Endodermal cell (in vitro differentiated cells): ENCODE data around the gene ATP5F1B. TPM values are rescaled to one million over a fixed set of nuclear protein-coding genes. Genes with fewer than 3 reads are reported as not detected.

ENCODE experiments used
- DNase-seq: peaks from one replicate; pipeline ENCODE4 v3.0.0-alpha.2; 2017
- H3K27ac ChIP-seq: 2 replicates; pipeline ENCODE4 v1.5.1; 2013; ENCODE audit warnings: mild to moderate bottlenecking, low read depth, low read length, moderate library complexity
- H3K27me3 ChIP-seq: 2 replicates; pipeline ENCODE4 v1.6.1; 2013; ENCODE audit warnings: mild to moderate bottlenecking, low read length, moderate library complexity; ENCODE audit not compliant: insufficient read depth, control insufficient read depth, poor library complexity, severe bottlenecking
- H3K36me3 ChIP-seq: 2 replicates; pipeline ENCODE4 v1.7.0; 2013; ENCODE audit warnings: mild to moderate bottlenecking, low read length, moderate library complexity; ENCODE audit not compliant: control insufficient read depth, insufficient read depth
- H3K4me1 ChIP-seq: one replicate; pipeline ENCODE4 v1.7.0; 2013; ENCODE audit warnings: low read length; ENCODE audit not compliant: control insufficient read depth, insufficient read depth
- H3K4me3 ChIP-seq: 2 replicates; pipeline ENCODE4 v1.5.1; 2013; ENCODE audit warnings: mild to moderate bottlenecking, low read length, moderate library complexity
- H3K9ac ChIP-seq: 2 replicates; pipeline ENCODE4 v1.6.1; 2013; ENCODE audit warnings: mild to moderate bottlenecking, low read length, moderate library complexity; ENCODE audit not compliant: poor library complexity, severe bottlenecking; ENCODE audit errors: extremely low read depth
- H3K9me3 ChIP-seq: 2 replicates; pipeline ENCODE4 v1.6.1; 2013; ENCODE audit warnings: mild to moderate bottlenecking, low read length, moderate library complexity; ENCODE audit not compliant: control insufficient read depth
- H3K27ac Mint-ChIP-seq: 2 replicates; pipeline ENCODE4 v1.8.0; 2020; ENCODE audit warnings: mixed read lengths
- H3K27me3 Mint-ChIP-seq: 2 replicates; pipeline ENCODE4 v1.8.0; 2021; ENCODE audit warnings: mild to moderate bottlenecking, mixed read lengths; ENCODE audit not compliant: insufficient read depth
- H3K36me3 Mint-ChIP-seq: 2 replicates; pipeline ENCODE4 v1.8.0; 2020; ENCODE audit warnings: low read depth, mixed read lengths
- H3K4me1 Mint-ChIP-seq: 2 replicates; pipeline ENCODE4 v1.8.0; 2020; ENCODE audit warnings: mixed read lengths
- H3K4me3 Mint-ChIP-seq: 2 replicates; pipeline ENCODE4 v1.8.0; 2020; ENCODE audit warnings: mild to moderate bottlenecking, moderate library complexity, mixed read lengths
- H3K9me3 Mint-ChIP-seq: 2 replicates; pipeline ENCODE4 v1.8.0; 2020; ENCODE audit warnings: mild to moderate bottlenecking, mixed read lengths
- CTCF ChIP-seq: fragments of 200-600 bp; sonication (generic); conservative IDR thresholded peaks from 2 replicates; pipeline ENCODE4 v1.5.0; 2021; ENCODE audit warnings: antibody characterized with exemption, mild to moderate bottlenecking
- WGBS, 2 experiments: methylation state at CpG; one replicate each; pipeline versions ENCODE4 v1.1.5 to v1.1.7; 2013; ENCODE audit warnings: missing lambda C conversion rate in 2 of 2, mixed read lengths in 1 of 2; ENCODE audit not compliant: insufficient coverage in 1 of 2, insufficient read length in 1 of 2; 5-methylcytosine and 5-hydroxymethylcytosine counted together
- total RNA-seq, 2 donors: library from RNA; stranded (reverse); fragmentation: NEBNext Ultra II Directional in 1 of 2; extraction: Animal tissue kit (Norgen Biotek cat#: 25700) in 1 of 2; gene quantifications; 2 replicates in 1 of 2; 3 replicates in 1 of 2; pipeline ENCODE4 v1.2.1, GENCODE V29; 2021

ATP5F1B gene
- total RNA-seq, 2 donors from 2014 or later = 653 to 681 TPM

- Histone ChIP-seq H3K4me3 (peak overlapping the region; percentile 98), H3K27me3 (no peaks in the 10 kb centered on the region), H3K36me3 (peaks cover 30% of the 10 kb centered on the region), H3K4me1 (peaks cover 10% of the 10 kb centered on the region), H3K9ac (peak overlapping the region; percentile 70), H3K9me3 (no peaks in the 10 kb centered on the region), H3K27ac (peak overlapping the region; percentile 66)
- peak overlapping the region; percentile 100 for H3K27ac Mint-ChIP-seq
- DNase-seq = peak; percentile 95
- WGBS, 2 experiments = 0 to 2% methylated on average over 6 to 47 of the region's 47 CpGs
- H3K27me3 Mint-ChIP-seq = no peaks in the 10 kb centered on the region
- no peaks in the 10 kb centered on the region for H3K9me3 Mint-ChIP-seq
- H3K4me3 Mint-ChIP-seq = peak overlapping the region; percentile 92
- peak; percentile 66 for TF ChIP-seq CTCF
- peaks cover 28% of the 10 kb centered on the region for H3K36me3 Mint-ChIP-seq
- H3K4me1 Mint-ChIP-seq = peaks cover 50% of the 10 kb centered on the region
These were observed 10.7 kb downstream of the ATP5F1B start for GRCh38 chr12:56634837-56635791.

GRCh38 chr12:56634242-56634836 is 11.4 kb downstream of the ATP5F1B start:
- peak overlapping the region; percentile 96 for H3K27ac Mint-ChIP-seq
- peaks cover 20% of the 10 kb centered on the region for H3K36me3 Mint-ChIP-seq
- no peaks in the 10 kb centered on the region for H3K27me3 Mint-ChIP-seq
- peak overlapping the region; percentile 98 for H3K4me3 ChIP-seq
- DNase-seq = peak; percentile 96
- H3K9me3 ChIP-seq = no peaks in the 10 kb centered on the region
- peaks cover 22% of the 10 kb centered on the region for H3K36me3 ChIP-seq
- peaks cover 10% of the 10 kb centered on the region for H3K4me1 ChIP-seq
- WGBS, 2 experiments = 0% methylated on average over 5 to 27 of the region's 27 CpGs
- H3K27ac ChIP-seq = peak overlapping the region; percentile 60
- H3K4me3 Mint-ChIP-seq = peak overlapping the region; percentile 92
- H3K9ac ChIP-seq = peak overlapping the region; percentile 70
- H3K4me1 Mint-ChIP-seq = peaks cover 50% of the 10 kb centered on the region
- no peaks in the 10 kb centered on the region for H3K9me3 Mint-ChIP-seq
- no peak for TF ChIP-seq CTCF
- no peaks in the 10 kb centered on the region for H3K27me3 ChIP-seq

GRCh38 chr12:56633468-56634241 is 12.1 kb downstream of the ATP5F1B start:
- no peaks in the 10 kb centered on the region for H3K9me3 Mint-ChIP-seq
- no peaks in the 10 kb centered on the region for H3K27me3 Mint-ChIP-seq
- H3K4me3 ChIP-seq = peak overlapping the region; percentile 98
- peak overlapping the region; percentile 96 for H3K27ac Mint-ChIP-seq
- peaks cover 53% of the 10 kb centered on the region for H3K4me1 Mint-ChIP-seq
- no peaks in the 10 kb centered on the region for H3K9me3 ChIP-seq
- peak; percentile 72 for DNase-seq
- TF ChIP-seq CTCF = no peak
- 43 to 55% methylated on average over 9 to 12 of the region's 12 CpGs for WGBS, 2 experiments
- H3K27me3 ChIP-seq = no peaks in the 10 kb centered on the region
- peaks cover 16% of the 10 kb centered on the region for H3K36me3 ChIP-seq
- H3K4me3 Mint-ChIP-seq = peak overlapping the region; percentile 92
- H3K36me3 Mint-ChIP-seq = peaks cover 14% of the 10 kb centered on the region
- H3K4me1 ChIP-seq = peaks cover 10% of the 10 kb centered on the region
- H3K27ac ChIP-seq = peak overlapping the region; percentile 60
- H3K9ac ChIP-seq = peak overlapping the region; percentile 70
